HG02885 (cell line): Measurements from ENCODE around the gene PTGDR2.

Experiments
- ATAC-seq: cut with Tn5 transposase; IDR thresholded peaks from one replicate; pipeline ENCODE4 v1.9.1; 2021; ENCODE audit warnings: mild to moderate bottlenecking; ENCODE audit not compliant: unreplicated experiment, poor library complexity

PTGDR2 gene

DNA sequence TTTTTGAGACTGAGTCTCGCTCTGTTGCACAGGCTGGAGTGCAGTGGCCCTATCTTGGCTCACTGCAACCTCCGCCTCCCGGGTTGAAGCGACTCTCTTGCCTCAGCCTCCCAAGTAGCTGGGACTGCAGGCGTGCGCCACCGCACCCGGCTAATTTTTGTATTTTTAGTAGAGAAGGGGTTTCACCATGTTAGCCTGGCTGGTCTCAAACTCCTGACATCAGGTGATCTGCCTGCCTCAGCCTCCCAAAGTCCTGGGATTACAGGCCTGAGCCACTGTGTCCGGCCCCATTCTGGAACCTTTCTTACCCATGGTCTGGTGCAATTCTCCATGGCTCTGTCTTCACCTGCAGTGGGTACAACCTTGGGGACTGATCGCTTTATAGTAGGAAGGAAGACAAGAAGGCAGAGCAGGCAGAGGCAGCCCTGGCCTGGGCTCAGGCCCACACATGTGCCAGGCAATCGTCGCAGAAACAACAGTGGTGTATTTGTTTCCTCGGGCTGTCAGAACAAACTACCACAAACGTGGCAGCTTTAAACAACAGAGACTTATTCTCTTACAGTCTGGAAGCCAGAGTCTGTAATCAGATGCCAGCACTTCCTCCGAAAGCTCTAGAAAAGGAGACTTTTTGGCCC is 4.0 kb upstream of the PTGDR2 start:
- ATAC-seq, result no peak

DNA sequence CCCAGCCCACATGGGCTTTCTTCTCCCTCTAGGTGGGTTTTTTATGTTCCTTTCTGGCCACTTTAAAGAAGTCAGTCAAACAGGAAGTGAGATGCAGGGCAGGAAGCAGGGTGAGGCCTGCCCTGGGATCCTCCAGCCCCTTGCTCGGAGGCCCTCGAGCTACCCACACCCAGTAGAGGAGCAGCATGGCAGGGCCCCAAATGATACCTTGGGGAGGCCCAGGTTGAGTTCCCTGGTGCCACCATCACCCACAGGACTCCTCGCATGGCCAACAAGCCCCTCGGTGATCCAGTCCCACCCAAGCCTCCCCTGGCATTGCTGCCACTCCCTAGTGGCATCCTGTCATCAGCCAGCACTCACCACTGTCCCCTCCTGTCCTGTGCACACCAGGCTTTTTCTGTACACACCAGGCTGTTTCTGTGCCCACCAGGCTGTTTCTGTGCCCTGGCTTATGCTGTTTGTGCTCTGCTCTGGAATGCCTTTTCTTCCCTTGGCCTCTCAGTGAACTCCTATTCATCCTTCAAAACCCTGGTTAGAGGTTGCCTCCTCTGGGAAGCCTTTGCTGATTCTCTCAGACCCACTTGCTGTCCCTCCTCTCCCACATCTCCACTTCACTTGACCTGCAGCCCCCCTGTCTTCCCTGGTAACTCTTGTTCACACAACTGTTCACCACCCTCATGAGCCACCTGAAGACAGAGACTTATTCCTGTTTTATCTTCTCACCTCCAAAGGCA is 3.1 kb upstream of the PTGDR2 start:
- no peak for ATAC-seq

DNA sequence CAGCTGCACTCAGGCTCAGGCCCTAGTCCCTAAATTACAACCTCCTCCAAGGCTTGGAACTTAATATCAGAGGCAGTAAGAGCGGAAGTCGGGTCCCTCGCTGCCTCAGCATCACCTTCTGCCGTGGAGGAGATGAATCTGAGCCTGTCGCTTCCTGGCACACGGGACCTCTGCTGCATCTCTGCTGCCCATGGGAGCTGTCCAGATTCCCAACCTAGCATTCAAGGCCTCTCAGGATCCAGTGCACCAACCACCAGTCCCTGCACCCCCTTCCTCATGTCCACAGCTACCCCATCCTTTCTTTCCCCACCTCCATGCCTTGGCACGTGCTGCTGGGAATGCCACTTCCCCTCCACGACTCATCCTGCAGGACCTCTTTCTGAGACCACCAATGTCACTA is 2.5 kb upstream of the PTGDR2 start:
- ATAC-seq, result no peak

DNA sequence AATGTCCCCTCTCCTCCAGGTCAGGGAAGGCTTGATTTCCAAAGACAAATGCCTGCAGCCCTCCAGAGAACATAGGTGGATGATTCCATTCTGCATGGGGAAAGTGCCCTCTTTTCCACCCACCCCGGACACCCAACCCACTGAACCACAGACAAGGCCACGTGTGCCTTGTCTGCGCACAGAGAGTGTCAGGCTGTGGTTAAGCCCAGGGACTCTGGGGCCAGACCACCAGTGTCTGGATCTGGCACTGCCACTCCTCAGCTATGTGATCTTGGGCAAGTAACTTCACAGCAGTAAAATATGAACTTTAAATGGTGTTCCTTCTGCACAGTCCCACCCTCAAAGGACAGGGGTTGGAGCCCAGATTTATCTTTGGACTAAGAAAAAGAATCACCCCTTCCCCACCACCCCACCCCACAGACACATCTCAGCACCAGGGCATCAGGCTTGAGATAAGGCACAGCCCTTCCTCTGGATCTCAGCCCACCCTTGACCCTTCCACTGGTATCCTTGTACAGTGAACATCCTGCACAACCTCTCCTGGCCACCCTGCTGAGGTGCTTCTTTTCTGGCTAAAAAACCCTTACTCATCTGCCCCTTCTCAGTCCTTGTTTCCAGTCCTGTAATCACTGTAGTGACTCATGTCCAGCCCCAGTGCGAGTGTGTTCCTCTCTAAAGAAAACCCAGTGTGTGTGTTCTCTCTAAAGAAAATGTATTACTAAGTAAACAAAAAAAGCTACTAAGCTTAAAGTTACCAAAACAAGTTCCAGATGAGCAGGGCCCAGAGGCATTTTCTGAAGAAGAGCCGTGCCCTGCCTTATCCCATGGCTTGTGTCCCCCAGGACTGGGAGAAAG is 1.9 kb upstream of the PTGDR2 start:
- ATAC-seq, result no peak

DNA sequence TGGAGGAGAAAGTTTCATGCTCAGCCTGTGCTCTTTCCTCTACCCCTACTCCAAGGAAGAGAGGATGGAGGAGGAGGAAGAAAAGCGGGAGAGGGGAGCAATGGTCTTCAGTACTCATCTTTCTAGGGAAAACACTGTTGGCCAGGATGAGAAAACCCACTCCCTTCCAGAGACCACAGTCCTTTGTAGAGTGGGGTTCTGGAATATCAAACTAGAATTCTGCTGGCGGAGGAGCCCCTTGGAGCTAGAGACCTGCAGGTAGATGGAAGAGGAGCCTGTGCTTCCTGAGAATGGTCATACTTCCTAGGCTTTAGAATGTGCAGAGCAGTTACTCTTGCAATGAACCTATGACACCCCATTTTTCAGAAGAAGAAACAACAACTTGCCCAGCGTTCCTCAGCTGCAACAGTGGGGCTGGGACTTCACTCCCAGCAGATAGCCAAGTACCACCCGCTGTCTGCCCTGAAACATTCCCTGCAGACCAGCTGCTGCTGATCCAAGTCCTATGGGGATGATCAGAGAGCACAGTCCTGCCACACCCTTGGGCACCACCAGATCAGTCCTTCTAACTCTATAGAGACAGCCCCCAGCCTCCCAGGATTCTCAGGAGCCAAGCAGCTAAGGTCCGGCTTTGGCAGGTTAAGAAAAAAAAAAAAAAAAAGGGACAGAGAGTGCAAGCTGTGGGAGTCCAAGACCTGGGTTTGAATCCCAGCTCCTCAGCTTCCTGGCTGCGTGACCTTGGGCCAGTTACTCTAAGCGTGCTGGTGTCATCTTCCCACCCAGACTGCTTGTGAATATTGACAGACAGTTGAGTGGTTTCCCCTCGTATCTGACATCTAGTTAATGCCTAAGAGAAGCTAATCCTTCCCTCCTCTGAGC is 664 bp downstream of the PTGDR2 start:
- ATAC-seq, result no peak

DNA sequence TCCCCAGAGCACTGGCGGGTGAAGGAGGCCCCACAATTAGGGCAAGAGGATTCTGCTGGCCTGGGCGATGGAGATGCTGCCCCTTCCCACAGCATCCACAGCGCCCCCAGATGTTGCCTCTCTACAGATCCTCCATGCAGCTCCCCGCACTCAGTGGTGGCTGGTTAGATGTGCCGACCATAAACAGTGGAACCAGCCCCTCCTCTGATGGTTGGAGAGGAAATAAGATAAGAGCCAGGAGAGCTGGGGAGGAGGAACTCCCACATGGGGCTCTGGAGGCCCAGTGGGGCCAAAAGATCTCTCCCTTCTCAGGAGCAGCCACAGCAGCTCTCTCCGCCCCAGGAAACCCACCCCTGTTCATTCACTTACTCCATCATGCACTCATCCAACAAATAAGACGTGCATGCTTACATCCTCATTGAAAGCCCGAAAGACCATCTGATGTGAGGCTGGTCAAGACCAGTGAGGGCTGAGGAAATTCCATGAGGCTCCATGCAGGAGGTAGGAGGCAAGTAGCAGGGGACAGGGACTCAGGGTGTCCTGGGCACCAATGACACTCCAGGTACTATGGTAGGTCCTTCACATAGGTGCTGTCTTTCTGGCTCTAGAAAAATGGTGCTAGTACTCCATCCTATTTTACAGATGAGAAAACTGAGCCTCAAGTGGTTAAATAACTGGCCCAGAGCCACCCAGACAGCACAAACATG is 1.5 kb downstream of the PTGDR2 start:
- ATAC-seq, result no peak

DNA sequence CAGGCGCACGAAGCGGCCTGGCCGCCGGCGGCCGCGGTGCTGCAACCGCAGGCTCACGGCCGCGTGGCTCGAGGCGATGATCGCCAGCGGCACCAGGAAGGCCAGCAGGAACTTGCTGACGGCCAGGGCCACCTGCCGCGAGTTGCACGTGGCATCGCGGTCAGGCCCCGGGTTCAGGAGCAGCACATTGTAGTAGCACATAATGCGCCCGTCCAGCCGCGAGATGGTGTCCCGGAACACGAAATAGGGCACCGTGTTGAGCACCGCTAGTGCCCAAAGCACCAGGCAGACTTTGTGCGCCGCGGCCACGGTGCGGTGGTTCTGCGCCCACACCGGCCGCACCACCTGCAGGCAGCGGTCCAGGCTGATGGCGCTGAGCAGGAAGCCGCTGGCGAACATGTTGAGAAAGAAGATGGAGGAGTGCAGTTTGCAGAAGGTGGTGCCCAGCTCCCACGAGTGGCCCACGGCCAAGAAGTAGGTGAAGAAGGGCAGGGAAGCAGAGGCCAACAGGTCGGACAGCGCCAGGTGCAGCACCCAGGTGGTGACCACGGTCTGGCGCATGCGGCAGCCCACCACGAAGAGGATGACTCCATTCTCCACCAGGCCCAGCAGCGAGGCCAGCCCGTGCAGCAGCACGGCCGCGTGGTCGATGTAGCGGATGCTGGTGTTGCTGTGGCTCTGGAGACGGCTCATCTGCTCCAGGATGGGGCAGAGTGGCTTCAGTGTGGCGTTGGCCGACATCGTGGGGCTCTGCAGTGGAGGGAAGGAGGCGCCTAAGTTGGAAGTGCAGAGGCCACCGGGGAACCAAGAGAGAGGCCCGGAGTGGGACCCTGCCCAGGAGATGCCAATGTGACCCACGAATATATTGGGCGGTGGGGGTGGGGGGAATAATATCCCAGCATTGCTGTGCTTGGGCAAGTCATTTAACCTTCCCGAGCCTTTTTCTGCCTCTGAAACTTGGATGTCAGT is 2.5 kb downstream of the PTGDR2 start:
- no peak for ATAC-seq

DNA sequence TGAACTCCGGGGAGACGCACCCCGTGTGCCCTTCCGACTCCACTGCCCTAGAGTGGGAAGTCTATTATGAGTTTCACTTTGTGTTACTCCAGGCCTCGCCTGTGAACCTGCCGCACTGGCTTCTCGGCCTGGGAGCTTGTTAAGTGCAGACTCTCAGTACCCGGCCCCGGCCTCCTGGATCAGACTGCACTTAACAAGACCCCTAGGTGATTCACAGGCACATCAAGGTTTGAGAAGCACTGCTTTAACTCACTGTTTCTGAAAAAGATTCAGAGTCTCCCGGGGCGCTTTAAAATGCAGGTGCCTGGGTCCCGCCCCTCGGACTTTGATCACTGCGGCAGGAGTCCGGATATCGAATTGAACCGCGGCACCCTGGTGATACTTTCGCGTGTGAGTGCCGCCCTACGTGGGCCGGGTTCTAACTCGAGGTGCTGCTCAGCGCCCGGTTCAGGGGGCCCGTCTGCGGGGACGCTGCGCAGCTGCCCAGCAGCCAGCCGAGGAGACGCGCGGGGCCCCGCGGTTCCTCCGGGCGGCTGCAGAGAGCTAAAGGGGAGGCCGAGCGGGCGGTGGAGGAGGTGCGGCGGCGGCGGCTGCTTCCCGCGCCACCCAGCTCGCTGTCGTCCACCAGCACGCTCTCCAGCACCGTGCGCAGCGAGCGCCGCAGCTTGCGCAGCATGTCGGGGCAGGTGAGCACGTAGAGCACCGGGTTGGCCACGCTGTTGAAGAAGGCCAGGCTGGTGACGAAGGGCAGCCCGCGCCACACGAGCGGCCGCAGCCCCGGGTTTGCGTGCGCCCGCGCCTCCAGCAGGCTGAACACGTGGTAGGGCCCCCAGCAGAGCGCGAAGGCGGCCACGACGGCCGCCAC is 3.4 kb downstream of the PTGDR2 start:
- no peak for ATAC-seq

DNA sequence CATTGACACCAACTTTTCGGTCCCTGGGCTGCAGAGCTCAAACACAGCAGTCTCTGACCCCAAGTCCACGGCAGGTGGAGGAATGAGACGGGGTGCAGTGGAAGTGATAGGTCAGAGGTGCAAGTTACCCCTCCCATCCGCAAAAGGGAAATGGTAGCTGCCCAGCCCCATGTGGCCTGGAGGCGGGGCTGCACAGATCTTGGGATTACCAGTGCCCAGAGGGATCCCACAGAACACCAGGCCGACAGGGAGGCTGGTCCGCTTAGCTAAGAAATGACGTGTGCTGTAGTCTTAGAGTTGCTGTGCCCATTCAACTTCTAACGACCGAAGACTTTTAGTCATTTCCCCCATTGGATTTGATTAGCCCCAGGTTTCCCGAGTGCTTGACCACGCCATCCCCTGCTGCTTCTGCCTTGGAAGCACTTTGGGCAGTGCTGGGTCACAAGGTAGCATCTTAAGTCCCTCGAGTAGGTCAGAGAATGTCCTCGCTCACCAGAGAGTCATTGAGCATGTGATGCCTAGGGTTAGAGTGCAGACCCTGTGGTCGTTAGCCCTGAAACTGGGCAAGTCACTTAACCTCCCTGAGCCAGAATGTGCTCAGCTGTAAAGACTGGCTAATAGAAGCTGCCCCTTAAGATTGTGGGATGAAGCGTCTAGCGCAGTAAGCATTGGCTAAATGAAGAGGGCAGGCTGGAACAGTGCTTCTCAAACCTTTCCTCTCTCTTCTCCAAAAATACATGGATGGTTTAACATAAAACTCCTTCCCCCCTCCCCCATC is 4.2 kb downstream of the PTGDR2 start:
- ATAC-seq, result no peak

DNA sequence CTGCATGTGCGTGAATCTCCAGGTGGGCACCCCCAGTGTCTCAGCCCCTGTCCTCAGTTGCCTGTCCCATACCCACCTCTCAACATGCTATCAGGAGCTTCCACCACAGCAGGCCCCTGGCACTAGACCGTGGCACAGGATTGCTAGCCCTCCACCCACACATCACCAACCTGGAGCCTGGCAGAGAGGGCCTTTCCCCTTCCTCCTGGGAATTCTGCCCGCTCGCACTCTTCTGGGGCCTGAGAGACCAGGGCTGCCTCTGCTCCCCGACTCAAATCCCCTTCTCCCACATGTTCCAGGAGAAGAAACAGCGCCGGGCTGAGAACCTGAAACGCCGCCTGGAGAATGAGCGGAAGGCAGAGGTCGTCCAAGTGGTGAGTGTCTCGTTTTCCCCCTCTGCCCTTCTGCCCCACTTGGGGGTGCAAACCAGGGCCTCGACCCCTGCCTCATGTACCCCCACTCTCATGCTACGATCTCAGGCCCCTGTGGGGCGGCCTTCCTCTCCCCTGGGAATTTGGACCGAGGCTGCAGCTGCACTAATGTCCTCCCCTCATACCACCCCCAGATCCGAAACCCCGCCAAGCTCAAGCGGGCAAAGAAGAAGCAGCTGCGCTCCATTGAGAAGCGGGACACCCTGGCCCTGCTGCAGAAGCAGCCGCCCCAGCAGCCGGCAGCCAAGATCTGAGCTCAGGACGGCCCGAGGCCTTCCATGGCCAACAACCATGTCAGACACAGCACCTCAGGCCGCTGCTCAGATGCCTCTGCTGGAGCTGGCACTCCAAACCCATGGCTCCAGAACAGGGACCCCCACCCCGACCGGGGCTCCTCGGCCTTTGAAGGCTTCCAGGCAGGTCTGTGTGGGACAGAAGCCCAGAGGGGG is 5.9 kb downstream of the PTGDR2 start:
- ATAC-seq, result no peak

DNA sequence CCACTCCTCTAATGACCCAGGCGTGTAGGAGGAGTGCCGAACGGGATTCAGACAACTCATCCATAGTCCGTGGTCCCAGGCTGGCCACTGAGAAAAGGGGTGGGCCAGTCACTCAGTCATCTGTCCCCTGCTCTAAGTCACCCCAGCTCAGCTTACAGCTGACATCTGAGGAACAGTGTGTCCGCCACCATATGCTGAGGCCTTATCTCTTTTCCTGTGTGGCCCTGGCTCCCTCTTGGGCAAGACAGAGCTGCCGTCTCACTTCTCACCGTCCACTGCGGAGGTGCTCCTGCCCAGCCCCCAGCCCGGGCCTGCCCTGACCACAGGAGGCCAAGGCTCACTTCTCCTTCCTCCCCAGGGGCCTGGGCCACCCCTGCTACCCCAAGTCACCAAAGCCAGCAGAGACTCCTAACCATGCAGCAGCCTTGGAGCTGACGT is 7.0 kb downstream of the PTGDR2 start:
- ATAC-seq, result no peak

DNA sequence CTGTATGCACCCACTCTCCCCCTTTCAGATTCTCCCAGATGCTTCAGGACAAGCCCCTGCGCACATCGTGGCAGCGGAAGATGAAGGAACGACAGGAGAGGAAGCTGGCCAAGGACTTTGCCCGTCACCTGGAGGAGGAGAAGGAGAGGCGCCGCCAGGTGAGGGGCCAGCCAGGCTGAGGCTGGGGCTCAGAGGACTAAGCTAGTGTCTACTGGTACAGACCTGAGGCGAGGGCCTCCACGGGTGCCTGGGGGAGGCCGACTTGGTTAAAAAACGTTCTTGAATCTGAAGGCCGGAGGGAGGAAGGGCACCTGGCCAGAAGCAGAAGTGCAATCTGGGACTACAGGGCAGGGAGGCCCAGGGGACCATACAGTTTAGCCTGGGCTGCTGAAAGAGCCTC is 7.9 kb downstream of the PTGDR2 start:
- ATAC-seq, result no peak

DNA sequence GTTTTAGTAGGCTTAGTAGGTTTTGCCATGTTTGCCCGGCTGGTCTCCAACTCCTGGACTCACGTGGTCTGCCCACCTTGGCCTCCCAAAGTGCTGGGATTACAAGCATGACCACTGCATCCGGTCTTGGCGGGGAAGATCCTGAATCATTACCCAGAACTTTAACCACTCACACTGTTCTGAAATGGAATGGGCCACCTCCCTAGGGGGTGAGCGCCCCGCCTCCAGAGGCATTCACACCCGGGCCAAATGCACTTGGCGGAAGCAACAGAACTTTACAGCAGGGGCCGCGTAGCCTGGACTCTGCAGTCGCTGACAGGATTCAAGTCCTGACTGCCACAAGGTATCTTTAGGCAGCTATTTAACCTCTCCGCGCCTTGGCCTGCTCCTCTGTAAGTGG is 8.5 kb downstream of the PTGDR2 start:
- no peak for ATAC-seq

DNA sequence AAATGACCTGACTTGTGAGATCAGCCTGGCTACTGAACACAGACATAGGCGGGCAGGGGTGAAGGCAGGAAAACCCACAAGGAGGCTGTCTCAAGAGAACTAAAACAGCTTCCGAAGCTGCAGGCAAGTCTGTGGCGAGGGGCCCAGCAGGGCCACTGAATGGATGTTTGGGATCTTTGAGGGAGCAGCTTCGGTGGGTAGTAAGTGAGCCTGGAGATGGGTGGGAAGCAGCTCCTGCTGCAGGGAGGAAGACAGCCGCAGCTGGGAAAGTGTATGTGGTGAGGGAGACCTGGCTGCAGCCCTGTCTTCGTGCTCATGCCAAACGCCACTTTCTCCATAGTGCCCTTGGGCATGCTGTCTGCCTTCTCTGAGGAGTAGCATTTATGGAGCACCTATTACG is 10.4 kb downstream of the PTGDR2 start:
- ATAC-seq, result no peak

DNA sequence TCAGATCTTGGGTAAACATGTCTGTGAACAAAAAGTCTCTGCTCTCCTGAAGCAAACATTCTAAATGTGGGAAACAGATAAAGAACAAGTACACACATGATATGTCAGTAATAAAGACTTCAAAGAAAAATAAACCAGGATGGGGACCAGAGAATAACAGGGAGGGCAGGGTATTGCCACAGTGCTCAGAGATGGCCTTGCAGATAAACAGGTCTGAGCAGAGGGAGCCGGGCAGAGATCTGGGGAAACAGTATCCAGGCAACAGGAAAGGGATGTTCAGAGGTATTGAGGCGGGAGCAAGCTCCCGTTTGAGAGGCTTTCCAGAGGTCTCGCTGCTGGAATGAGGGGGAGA is 10.9 kb downstream of the PTGDR2 start:
- no peak for ATAC-seq
